B cell (primary cell): ENCODE data around the gene SPEN. TPM values are rescaled to one million over a fixed set of nuclear protein-coding genes. Genes with fewer than 3 reads are reported as not detected.

Source experiments
- ATAC-seq: fragments of 200-7000 bp; cut with Tn5 transposase; one replicate; pipeline ENCODE4 v1.10.0; 2021; ENCODE audit warnings: low read depth, mild to moderate bottlenecking, moderate number of reproducible peaks, moderate library complexity
- CTCF ChIA-PET: fragments of 350-600 bp; sonication (Branson Sonifier 250); formaldehyde crosslinking; loops from one replicate; lab custom pipeline; 2021; ENCODE audit warnings: antibody characterized with exemption, inconsistent platforms; lab: Charles Lee
- POLR2A ChIA-PET: fragments of 350-600 bp; sonication (Branson Sonifier 250); formaldehyde crosslinking; loops from one replicate; lab custom pipeline; 2021; ENCODE audit warnings: antibody characterized with exemption; lab: Charles Lee
- DNase-seq: peaks from one replicate; pipeline ENCODE4 v3.0.0; 2013
- H2AFZ ChIP-seq: 2 replicates; pipeline ENCODE4 v1.6.1; 2012; ENCODE audit warnings: mild to moderate bottlenecking, low read depth, low read length; ENCODE audit not compliant: insufficient read depth, poor library complexity, severe bottlenecking
- H3K27ac ChIP-seq, 2 donors: 1 replicate in 1 of 2; 2 replicates in 1 of 2; pipeline ENCODE4 v1.5.1; 2012 to 2013; ENCODE audit warnings: low read length in 2 of 2, mild to moderate bottlenecking in 2 of 2, moderate library complexity in 1 of 2
- H3K27me3 ChIP-seq, 4 experiments: fragments of 200-600 bp in 1 of 4; sonication (generic) in 1 of 4; replicated peaks in 1 of 4; 1 replicate in 2 of 4; 2 replicates in 2 of 4; pipeline versions ENCODE4 v1.6.1 to v1.7.0; 2013 to 2016; ENCODE audit warnings: low read length in 3 of 4, mild to moderate bottlenecking in 2 of 4, mixed read lengths in 1 of 4, moderate library complexity in 1 of 4; ENCODE audit not compliant: insufficient read depth in 4 of 4, control insufficient read depth in 3 of 4; ENCODE audit errors: control extremely low read depth in 1 of 4
- H3K36me3 ChIP-seq, 2 experiments: replicated peaks in 1 of 2; 1 replicate in 1 of 2; 2 replicates in 1 of 2; pipeline versions ENCODE4 v1.6.1 to v1.7.1; 2013; ENCODE audit warnings: low read length in 1 of 2; ENCODE audit not compliant: insufficient read depth in 2 of 2, control insufficient read depth in 1 of 2; ENCODE audit errors: control extremely low read depth in 1 of 2, extremely low read depth in 1 of 2
- H3K4me1 ChIP-seq, 2 donors: fragments of 200-600 bp in 1 of 2; sonication (generic) in 1 of 2; 1 replicate in 1 of 2; 2 replicates in 1 of 2; pipeline versions ENCODE4 v1.5.1 to v1.6.1; 2013 to 2017; ENCODE audit warnings: low read length in 2 of 2; ENCODE audit not compliant: control insufficient read depth in 2 of 2, insufficient read depth in 2 of 2
- H3K4me2 ChIP-seq: replicated peaks from 2 replicates; pipeline ENCODE3; 2012; ENCODE audit warnings: mild to moderate bottlenecking, low read depth, low read length; ENCODE audit not compliant: poor library complexity, severe bottlenecking
- H3K4me3 ChIP-seq, 5 experiments: fragments of 200-600 bp in 1 of 5; sonication (generic) in 1 of 5; 1 replicate in 3 of 5; 2 replicates in 2 of 5; pipeline versions ENCODE4 v1.5.1 to v1.7.0; 2011 to 2016; ENCODE audit warnings: low read length in 4 of 5, mild to moderate bottlenecking in 4 of 5, low read depth in 2 of 5, control low read depth in 1 of 5, moderate library complexity in 1 of 5; ENCODE audit not compliant: insufficient read depth in 1 of 5; ENCODE audit errors: control extremely low read depth in 1 of 5, extremely low read depth in 1 of 5
- H3K79me2 ChIP-seq: fragments of 200-600 bp; sonication (generic); one replicate; pipeline ENCODE4 v1.6.0; 2016; ENCODE audit warnings: low read length; ENCODE audit not compliant: control insufficient read depth, insufficient read depth
- H3K9ac ChIP-seq: fragments of 200-600 bp; sonication (generic); 2 replicates; pipeline ENCODE4 v1.6.1; 2017; ENCODE audit warnings: mild to moderate bottlenecking, low read length, moderate library complexity
- H3K9me3 ChIP-seq, 3 donors: one replicate each; pipeline versions ENCODE4 v1.6.1 to v1.7.1; 2013; ENCODE audit warnings: low read length in 2 of 3; ENCODE audit not compliant: control insufficient read depth in 2 of 3, insufficient read depth in 1 of 3; ENCODE audit errors: control extremely low read depth in 1 of 3
- H4K20me1 ChIP-seq: 2 replicates; pipeline ENCODE4 v1.6.0; 2012; ENCODE audit warnings: mild to moderate bottlenecking, low read length; ENCODE audit not compliant: insufficient read depth, control insufficient read depth, poor library complexity, severe bottlenecking
- H3K27ac Mint-ChIP-seq: one replicate; pipeline ENCODE4 v1.8.0; 2021; ENCODE audit warnings: mixed read lengths
- H3K27me3 Mint-ChIP-seq: one replicate; pipeline ENCODE4 v1.8.0; 2021; ENCODE audit warnings: mixed read lengths
- H3K4me1 Mint-ChIP-seq: one replicate; pipeline ENCODE4 v1.8.0; 2021; ENCODE audit warnings: mixed read lengths
- H3K4me3 Mint-ChIP-seq: one replicate; pipeline ENCODE4 v1.8.0; 2021; ENCODE audit warnings: mixed read lengths
- H3K9me3 Mint-ChIP-seq: one replicate; pipeline ENCODE4 v1.8.0; 2022; ENCODE audit warnings: mixed read lengths; ENCODE audit not compliant: insufficient read depth
- EZH2 ChIP-seq: IDR thresholded peaks from 2 replicates; pipeline ENCODE4 v1.6.1; 2012; ENCODE audit warnings: borderline replicate concordance, low read depth, mild to moderate bottlenecking, moderate library complexity, low read length; ENCODE audit not compliant: insufficient read depth, poor library complexity, severe bottlenecking
- WGBS: methylation state at CpG from one replicate; pipeline ENCODE4 v1.1.5; 2013; ENCODE audit warnings: missing lambda C conversion rate; ENCODE audit not compliant: insufficient coverage; 5-methylcytosine and 5-hydroxymethylcytosine counted together
- intact Hi-C: fragments of 100-400 bp; cut with micrococcal nuclease; formaldehyde crosslinking; loops from one replicate; pipeline ENCODE4 v1.10.0; 2022
- polyA plus RNA-seq: library from polyadenylated mRNA; depleted of rRNA; stranded (reverse); fragments of >200 nt; gene quantifications from 2 replicates; pipeline ENCODE4 v1.2.3, GENCODE V29; 2012
- total RNA-seq, 2 donors: library from RNA; stranded (reverse); fragments of 120-200 nt in 1 of 2; gene quantifications; 1 replicate in 1 of 2; 2 replicates in 1 of 2; pipeline versions ENCODE4 v1.2.3 to v1.2.4, GENCODE V29; 2013 to 2022
- TF ChIP-seq, protein P1 (sequence below): fragments of 200-600 bp; IDR thresholded peaks from one replicate; pipeline ENCODE4 v1.8.0; 2022; ENCODE audit warnings: antibody characterized with exemption, mild to moderate bottlenecking

The SPEN gene
- total and polyA plus RNA-seq, 2 donors (not counting 1 experiment from before 2014, with no cell fraction given): 29.1 to 126 TPM

DNA sequence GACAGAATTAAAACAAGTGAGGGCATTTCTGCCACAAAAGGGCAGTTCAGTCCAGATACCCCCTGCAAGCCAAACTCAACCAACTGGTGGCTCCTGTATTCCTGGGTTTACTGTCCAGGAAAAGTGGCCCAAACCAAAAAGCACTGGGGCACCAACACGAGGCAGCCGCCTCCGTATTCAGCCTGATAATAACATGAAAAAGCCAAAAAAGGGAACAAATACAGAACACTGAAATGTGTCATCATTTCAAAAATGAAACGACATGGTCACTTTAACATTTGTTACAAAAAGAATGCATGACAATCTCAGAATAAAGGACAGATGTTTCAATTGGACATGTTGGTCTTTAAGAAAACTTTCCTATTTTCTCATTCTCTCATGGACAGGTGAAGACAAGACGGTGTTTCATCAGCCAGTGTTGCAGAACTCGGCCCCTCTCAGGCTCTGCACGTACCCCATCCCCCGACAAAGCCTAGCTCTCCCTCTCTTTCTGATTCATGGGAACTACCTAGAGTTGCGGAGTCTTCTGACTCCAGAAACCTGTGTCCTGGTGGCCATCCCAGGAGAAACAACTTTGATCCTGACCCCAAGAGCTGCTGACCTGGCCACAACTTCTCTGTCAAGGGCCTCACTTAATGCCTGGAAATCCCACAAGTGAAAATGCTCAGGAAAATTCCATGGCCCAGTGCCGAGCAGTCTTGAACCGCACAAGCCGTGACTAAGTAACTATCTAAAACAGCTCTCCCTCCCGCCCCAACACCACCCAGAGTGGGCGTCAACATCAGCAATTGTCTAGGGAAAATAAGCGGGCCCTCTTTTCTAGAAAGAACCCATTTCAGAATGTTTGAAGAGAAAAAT, 101.3 kb downstream of the SPEN start:
- Histone ChIP-seq H3K4me2 (peak overlapping the region; percentile 66), H3K4me1 (peaks cover 29 to 57% of the 10 kb centered on the region in 2 donors)
- POLR2A ChIA-PET: interaction anchor here (0.5 to 1.6 kb wide), 2 partner anchors 27 to 369 kb away, joined by 7 to 10 read pairs; partner anchors contain the start of gene ZBTB17

More for the DNA sequence above, 101.3 kb downstream of the SPEN start:
- ATAC-seq (peak; percentile 8), DNase-seq (peak; percentile 18)
- CTCF ChIA-PET: interaction anchor here (0.6 to 1.8 kb wide), 8 partner anchors 11 to 133 kb away, joined by 3 to 7 read pairs (median 4); no protein-coding TSS in a partner anchor
- Histone ChIP-seq H3K9me3 (no peaks in the 10 kb centered on the region), H3K4me3 (peak overlapping the region in 3 of 5 experiments; percentile 2 to 45 (median 26)), H3K27ac (peak overlapping the region; percentile 80 to 91), H4K20me1 (peaks cover 50% of the 10 kb centered on the region), H3K79me2 (peaks cover 66% of the 10 kb centered on the region), H3K9ac (peak overlapping the region; percentile 47), H3K27me3 (no peaks in the 10 kb centered on the region), H2AFZ (peak overlapping the region; percentile 16), H3K36me3 (peaks cover 0 to 53% of the 10 kb centered on the region in 2 experiments)
- H3K9me3 Mint-ChIP-seq: no peaks in the 10 kb centered on the region
- H3K4me3 Mint-ChIP-seq: peak overlapping the region; percentile 77
- TF ChIP-seq, protein P1, sequence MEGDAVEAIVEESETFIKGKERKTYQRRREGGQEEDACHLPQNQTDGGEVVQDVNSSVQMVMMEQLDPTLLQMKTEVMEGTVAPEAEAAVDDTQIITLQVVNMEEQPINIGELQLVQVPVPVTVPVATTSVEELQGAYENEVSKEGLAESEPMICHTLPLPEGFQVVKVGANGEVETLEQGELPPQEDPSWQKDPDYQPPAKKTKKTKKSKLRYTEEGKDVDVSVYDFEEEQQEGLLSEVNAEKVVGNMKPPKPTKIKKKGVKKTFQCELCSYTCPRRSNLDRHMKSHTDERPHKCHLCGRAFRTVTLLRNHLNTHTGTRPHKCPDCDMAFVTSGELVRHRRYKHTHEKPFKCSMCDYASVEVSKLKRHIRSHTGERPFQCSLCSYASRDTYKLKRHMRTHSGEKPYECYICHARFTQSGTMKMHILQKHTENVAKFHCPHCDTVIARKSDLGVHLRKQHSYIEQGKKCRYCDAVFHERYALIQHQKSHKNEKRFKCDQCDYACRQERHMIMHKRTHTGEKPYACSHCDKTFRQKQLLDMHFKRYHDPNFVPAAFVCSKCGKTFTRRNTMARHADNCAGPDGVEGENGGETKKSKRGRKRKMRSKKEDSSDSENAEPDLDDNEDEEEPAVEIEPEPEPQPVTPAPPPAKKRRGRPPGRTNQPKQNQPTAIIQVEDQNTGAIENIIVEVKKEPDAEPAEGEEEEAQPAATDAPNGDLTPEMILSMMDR: no peak
- TF ChIP-seq EZH2: no peak
- H3K27me3 Mint-ChIP-seq: no peaks in the 10 kb centered on the region
- intact Hi-C loops: loop anchor here (1.0 kb wide), 3 partner anchors 17 to 115 kb away; no protein-coding TSS in a partner anchor
- peaks cover 61% of the 10 kb centered on the region for H3K4me1 Mint-ChIP-seq
- H3K27ac Mint-ChIP-seq: peak overlapping the region; percentile 97
- 67% methylated on average over 15 of the region's 15 CpGs for WGBS
